H1 (cell line): ENCODE data around the gene ST13. TPM values are rescaled to one million over a fixed set of nuclear protein-coding genes. Genes with fewer than 3 reads are reported as not detected.

Source experiments
- CTCF ChIA-PET: fragments of 300-600 bp; sonication (Branson Sonifier 250); formaldehyde crosslinking; loops from one replicate; lab custom pipeline; 2021; ENCODE audit not compliant: partially characterized antibody; lab: Charles Lee
- POLR2A ChIA-PET: fragments of 300-600 bp; sonication (Branson Sonifier 250); formaldehyde crosslinking; loops from one replicate; lab custom pipeline; 2021; ENCODE audit warnings: inconsistent platforms; ENCODE audit not compliant: partially characterized antibody; lab: Charles Lee
- DNase-seq, 2 experiments: peaks; one replicate each; pipeline versions ENCODE4 v3.0.0 to v3.0.0-alpha.2; 2010 to 2022; ENCODE audit warnings: low spot score in 2 of 2, low read depth in 1 of 2, mixed read lengths in 1 of 2
- FAIRE-seq: peaks from 2 replicates; lab custom pipeline; 2011; peaks lifted over from hg19 to GRCh38; lab: Jason Lieb, UNC
- H2AFZ ChIP-seq: 2 replicates; pipeline ENCODE4 v1.8.1; 2012; ENCODE audit warnings: low read length, inconsistent platforms
- H2AK5ac ChIP-seq: 2 replicates; pipeline ENCODE4 v1.6.1; 2013; ENCODE audit warnings: low read depth, low read length
- H2BK120ac ChIP-seq: replicated peaks from 2 replicates; pipeline ENCODE3; 2013; ENCODE audit warnings: low read depth, low read length, inconsistent platforms
- H2BK12ac ChIP-seq: 2 replicates; pipeline ENCODE4 v1.6.1; 2013; ENCODE audit warnings: low read depth, low read length
- H2BK15ac ChIP-seq: 2 replicates; pipeline ENCODE4 v1.6.1; 2013; ENCODE audit warnings: low read length
- H2BK20ac ChIP-seq: 2 replicates; pipeline ENCODE4 v1.6.1; 2013; ENCODE audit warnings: low read length
- H2BK5ac ChIP-seq: 2 replicates; pipeline ENCODE4 v1.6.1; 2013; ENCODE audit warnings: low read depth, low read length
- H3K14ac ChIP-seq: 2 replicates; pipeline ENCODE4 v1.6.1; 2013; ENCODE audit warnings: inconsistent platforms; ENCODE audit not compliant: insufficient read length
- H3K18ac ChIP-seq: 2 replicates; pipeline ENCODE4 v1.6.1; 2013; ENCODE audit warnings: low read length; ENCODE audit errors: extremely low read depth
- H3K23ac ChIP-seq: 2 replicates; pipeline ENCODE4 v1.6.1; 2013; ENCODE audit warnings: inconsistent platforms; ENCODE audit not compliant: insufficient read length
- H3K23me2 ChIP-seq: 2 replicates; pipeline ENCODE4 v1.6.1; 2013; ENCODE audit warnings: low read depth, low read length
- H3K27ac ChIP-seq: 2 replicates; pipeline ENCODE4 v1.6.1; 2011; ENCODE audit warnings: low read depth, low read length, inconsistent platforms
- H3K27me3 ChIP-seq, 4 experiments: replicated peaks in 1 of 4; 1 replicate in 1 of 4; 2 replicates in 3 of 4; pipeline versions ENCODE4 v1.6.1 to v1.8.1; 2011 to 2013; ENCODE audit warnings: low read length in 3 of 4, mild to moderate bottlenecking in 3 of 4, inconsistent platforms in 2 of 4, mixed read lengths in 2 of 4, moderate library complexity in 1 of 4; ENCODE audit not compliant: control insufficient read depth in 3 of 4, insufficient read depth in 3 of 4; ENCODE audit errors: extremely low read depth in 1 of 4
- H3K36me3 ChIP-seq, 4 experiments: 2 replicates each; pipeline versions ENCODE4 v1.6.1 to v1.8.1; 2011 to 2013; ENCODE audit warnings: mild to moderate bottlenecking in 4 of 4, low read length in 3 of 4, moderate library complexity in 2 of 4, control low read depth in 1 of 4, inconsistent platforms in 1 of 4; ENCODE audit not compliant: insufficient read depth in 4 of 4, control insufficient read depth in 2 of 4
- H3K4ac ChIP-seq: replicated peaks from 2 replicates; pipeline ENCODE3; 2013; ENCODE audit warnings: low read length, low read depth, mixed read lengths, inconsistent platforms; ENCODE audit not compliant: insufficient read length
- H3K4me1 ChIP-seq, 4 experiments: replicated peaks in 1 of 4; 1 replicate in 1 of 4; 2 replicates in 3 of 4; pipeline versions ENCODE4 v1.6.1 to v1.8.1; 2011 to 2013; ENCODE audit warnings: low read length in 3 of 4, inconsistent platforms in 2 of 4, mixed read lengths in 1 of 4; ENCODE audit not compliant: insufficient read depth in 4 of 4, control insufficient read depth in 3 of 4
- H3K4me2 ChIP-seq, 2 experiments: 2 replicates each; pipeline versions ENCODE4 v1.6.1 to v1.8.1; 2011 to 2013; ENCODE audit warnings: low read depth in 2 of 2, low read length in 2 of 2, control low read depth in 1 of 2, inconsistent platforms in 1 of 2, mild to moderate bottlenecking in 1 of 2; ENCODE audit not compliant: insufficient read depth in 1 of 2
- H3K4me3 ChIP-seq, 4 experiments: fragments of 200-600, 300-600 bp in 1 of 4; sonication (generic), shearing (Covaris generic), sonication (Bioruptor Twin) in 1 of 4; 2 replicates each; pipeline versions ENCODE4 v1.5.1 to v1.8.1; 2011 to 2016; ENCODE audit warnings: low read length in 4 of 4, low read depth in 3 of 4, control low read depth in 2 of 4, inconsistent platforms in 2 of 4, mild to moderate bottlenecking in 2 of 4, mixed read lengths in 1 of 4, moderate library complexity in 1 of 4; ENCODE audit not compliant: insufficient read depth in 2 of 4; ENCODE audit errors: extremely low read depth in 1 of 4
- H3K56ac ChIP-seq: replicated peaks from 2 replicates; pipeline ENCODE3; 2013; ENCODE audit warnings: low read depth, mild to moderate bottlenecking, mixed read lengths, low read length, inconsistent platforms; ENCODE audit not compliant: insufficient read length
- H3K79me1 ChIP-seq: 2 replicates; pipeline ENCODE4 v1.6.1; 2013; ENCODE audit warnings: low read depth, low read length, control low read depth
- H3K79me2 ChIP-seq, 2 experiments: 2 replicates each; pipeline versions ENCODE4 v1.6.1 to v1.8.1; 2012 to 2013; ENCODE audit warnings: low read length in 2 of 2, mild to moderate bottlenecking in 2 of 2, inconsistent platforms in 1 of 2; ENCODE audit not compliant: insufficient read depth in 2 of 2, control insufficient read depth in 1 of 2
- H3K9ac ChIP-seq, 4 experiments: replicated peaks in 1 of 4; 1 replicate in 1 of 4; 2 replicates in 3 of 4; pipeline versions ENCODE4 v1.6.1 to v1.8.1; 2011 to 2013; ENCODE audit warnings: low read depth in 3 of 4, low read length in 3 of 4, control low read depth in 2 of 4, mild to moderate bottlenecking in 2 of 4, moderate library complexity in 2 of 4, inconsistent platforms in 1 of 4; ENCODE audit errors: extremely low read depth in 1 of 4
- H3K9me3 ChIP-seq, 2 experiments: 2 replicates each; pipeline versions ENCODE4 v1.6.1 to v1.8.1; 2012 to 2013; ENCODE audit warnings: mild to moderate bottlenecking in 2 of 2, moderate library complexity in 2 of 2, control low read depth in 1 of 2, inconsistent platforms in 1 of 2, low read depth in 1 of 2, low read length in 1 of 2, mixed read lengths in 1 of 2; ENCODE audit not compliant: insufficient read depth in 2 of 2
- H4K20me1 ChIP-seq, 2 experiments: replicated peaks in 1 of 2; 2 replicates each; pipeline versions ENCODE3 to v1.8.1; 2011 to 2013; ENCODE audit warnings: inconsistent platforms in 2 of 2, low read length in 2 of 2, mild to moderate bottlenecking in 1 of 2; ENCODE audit not compliant: insufficient read depth in 2 of 2, control insufficient read depth in 1 of 2
- H4K5ac ChIP-seq: 2 replicates; pipeline ENCODE4 v1.6.1; 2013; ENCODE audit warnings: low read length, low read depth, mixed read lengths, inconsistent platforms; ENCODE audit not compliant: insufficient read length
- H4K8ac ChIP-seq: 2 replicates; pipeline ENCODE4 v1.8.0; 2013; ENCODE audit warnings: mild to moderate bottlenecking, moderate library complexity, low read length, inconsistent platforms; ENCODE audit not compliant: insufficient read depth; ENCODE audit errors: extremely low read depth
- H4K91ac ChIP-seq: replicated peaks from 2 replicates; pipeline ENCODE3; 2013; ENCODE audit warnings: low read length, mixed read lengths, inconsistent platforms; ENCODE audit not compliant: insufficient read length
- MAFK ChIP-seq: IDR thresholded peaks from 2 replicates; pipeline ENCODE4 v1.6.1; 2012; ENCODE audit warnings: low read depth, mild to moderate bottlenecking, improper control_type of control experiment, low read length
- YY1 ChIP-seq: IDR thresholded peaks from 2 replicates; pipeline ENCODE4 v1.6.1; 2011; ENCODE audit warnings: low read depth, mild to moderate bottlenecking, low read length
- WGBS, 2 experiments: shearing (Covaris generic) in 1 of 2; methylation state at CpG; one replicate each; pipeline versions ENCODE4 v1.1.6 to v1.1.7; 2013 to 2015; ENCODE audit warnings: low lambda C conversion rate in 2 of 2, mixed read lengths in 2 of 2, inconsistent platforms in 1 of 2, low coverage in 1 of 2, missing lambda C conversion rate in 1 of 2; ENCODE audit not compliant: insufficient replicate concordance in 2 of 2, insufficient coverage in 1 of 2, insufficient read length in 1 of 2; ENCODE audit errors: extremely low coverage in 1 of 2, missing lambda C conversion rate in 1 of 2; 5-methylcytosine and 5-hydroxymethylcytosine counted together
- polyA plus RNA-seq, 7 experiments: library from polyadenylated mRNA; depleted of rRNA in 3 of 7; stranded (reverse) in 5 of 7; unstranded in 2 of 7; fragments of >200 nt in 5 of 7; fragments of 200-250 nt in 2 of 7; gene quantifications; 1 replicate in 5 of 7; 2 replicates in 1 of 7; 4 replicates in 1 of 7; pipeline versions ENCODE4 v1.2.1 to v1.2.3, GENCODE V29; 2011 to 2013; ENCODE audit warnings: missing spikeins in 2 of 7, mixed read lengths in 2 of 7
- total RNA-seq: library from RNA; stranded (reverse); fragmentation: NEBNext Ultra II Directional; extraction: Animal tissue kit (Norgen Biotek cat#: 25700); gene quantifications from 2 replicates; pipeline ENCODE4 v1.2.1, GENCODE V29; 2021

The ST13 gene
- total and polyA plus RNA-seq, 2 of the 8 experiments (the other 6 are each of a cell fraction or from before 2014, with no cell fraction given): 52.0 to 305 TPM

GRCh38 chr22:40834619-40835018, 21.8 kb downstream of the ST13 start:
- Histone ChIP-seq H3K9ac (no peak overlapping the region), H2BK20ac (no peak overlapping the region), H3K14ac (no peak overlapping the region), H2BK120ac (no peak overlapping the region), H3K4me2 (no peak overlapping the region), H2AK5ac (no peak overlapping the region), H4K8ac (no peak overlapping the region), H4K91ac (no peak overlapping the region), H3K23ac (no peak overlapping the region), H3K27me3 (no peaks in the 10 kb centered on the region), H3K4ac (no peak overlapping the region), H3K23me2 (no peaks in the 10 kb centered on the region), H2AFZ (no peak overlapping the region), H3K18ac (no peak overlapping the region), H3K9me3 (no peaks in the 10 kb centered on the region), H2BK5ac (no peak overlapping the region), H2BK15ac (no peak overlapping the region), H4K20me1 (peaks cover 0 to 11% of the 10 kb centered on the region in 2 experiments), H3K79me1 (no peaks in the 10 kb centered on the region), H3K79me2 (peaks cover 0 to 22% of the 10 kb centered on the region in 2 experiments; a peak in 2 of 4 replicates), H3K36me3 (peaks cover 13 to 84% (median 44%) of the 10 kb centered on the region in 4 experiments), H3K27ac (no peak overlapping the region), H3K4me1 (no peaks in the 10 kb centered on the region), H3K56ac (no peak overlapping the region), H3K4me3 (no peak overlapping the region), H2BK12ac (no peak overlapping the region), H4K5ac (no peak overlapping the region)
- POLR2A ChIA-PET: interaction anchor here (1.0 to 1.3 kb wide), 3 partner anchors 21 to 26 kb away, joined by 3 to 6 read pairs (median 3); partner anchors contain the start of gene XPNPEP3
- FAIRE-seq: no peak
- CTCF ChIA-PET: interaction anchor here (0.6 kb wide), 1 partner anchor 46 kb away, joined by 3 read pairs; no protein-coding TSS in a partner anchor
- WGBS, 2 experiments: 95% methylated on average over 3 of the region's 3 CpGs; no CpG with 5 or more reads in 1 of the 2 experiments
- DNase-seq: no peak
- TF ChIP-seq YY1: no peak
- TF ChIP-seq MAFK: peak; percentile 7; the same call in 1 of the 2 replicates
